ENCODE results near the gene SHB.

The SHB gene

GRCh38 chr9:38079461-38080031, 10.5 kb upstream of the SHB start:
- DNase-seq (ENCODE audit: extremely low read depth, insufficient read length) = no peak
- no peak for TF ChIP-seq CTCF (IDR thresholded peaks at IDR 0.05; ENCODE audit: insufficient read depth, low read length, poor library complexity, severe bottlenecking)
- Histone ChIP-seq H3K36me3 (ENCODE audit: control insufficient read depth, insufficient read depth, low read length) (no peaks in the 10 kb centered on the region), H3K27me3 (replicated peaks; ENCODE audit: control insufficient read depth, insufficient read depth, low read length) (no peaks in the 10 kb centered on the region), H3K4me3 (replicated peaks; ENCODE audit: low read depth, low read length) (no peak overlapping the region)

- no peaks in the 10 kb centered on the region; the same call in 1 of the 2 replicates for H3K27me3 ChIP-seq (replicated peaks; ENCODE audit: control insufficient read depth, insufficient read depth, low read length)
- no peak overlapping the region for H3K4me3 ChIP-seq (replicated peaks; ENCODE audit: low read depth, low read length)
- no peak for TF ChIP-seq CTCF (IDR thresholded peaks at IDR 0.05; ENCODE audit: insufficient read depth, low read length, poor library complexity, severe bottlenecking)
- DNase-seq (ENCODE audit: extremely low read depth, insufficient read length) = no peak
- H3K36me3 ChIP-seq (ENCODE audit: control insufficient read depth, insufficient read depth, low read length) = no peaks in the 10 kb centered on the region
Observed at GRCh38 chr9:38075272-38075671, 6.2 kb upstream of the SHB start.

- Histone ChIP-seq H3K4me3 (replicated peaks; ENCODE audit: low read depth, low read length) (no peak overlapping the region), H3K27me3 (replicated peaks; ENCODE audit: control insufficient read depth, insufficient read depth, low read length) (no peaks in the 10 kb centered on the region; the same call in 1 of the 2 replicates), H3K36me3 (ENCODE audit: control insufficient read depth, insufficient read depth, low read length) (no peaks in the 10 kb centered on the region)
- no peak for TF ChIP-seq CTCF (IDR thresholded peaks at IDR 0.05; ENCODE audit: insufficient read depth, low read length, poor library complexity, severe bottlenecking)
- no peak for DNase-seq (ENCODE audit: extremely low read depth, insufficient read length)
Observed at GRCh38 chr9:38074441-38074961, 5.5 kb upstream of the SHB start.

- Histone ChIP-seq H3K36me3 (ENCODE audit: control insufficient read depth, insufficient read depth, low read length) (no peaks in the 10 kb centered on the region), H3K4me3 (replicated peaks; ENCODE audit: low read depth, low read length) (no peak overlapping the region), H3K27me3 (replicated peaks; ENCODE audit: control insufficient read depth, insufficient read depth, low read length) (no peaks in the 10 kb centered on the region; the same call in 1 of the 2 replicates)
- DNase-seq (ENCODE audit: extremely low read depth, insufficient read length) = no peak
- TF ChIP-seq CTCF (IDR thresholded peaks at IDR 0.05; ENCODE audit: insufficient read depth, low read length, poor library complexity, severe bottlenecking) = no peak
Observed at GRCh38 chr9:38073882-38074281, 4.9 kb upstream of the SHB start.

- H3K36me3 ChIP-seq (ENCODE audit: control insufficient read depth, insufficient read depth, low read length) = no peaks in the 10 kb centered on the region
- no peak for TF ChIP-seq CTCF (IDR thresholded peaks at IDR 0.05; ENCODE audit: insufficient read depth, low read length, poor library complexity, severe bottlenecking)
- DNase-seq (ENCODE audit: extremely low read depth, insufficient read length) = no peak
- H3K27me3 ChIP-seq (replicated peaks; ENCODE audit: control insufficient read depth, insufficient read depth, low read length) = peaks cover 2% of the 10 kb centered on the region; the same call in 1 of the 2 replicates
- H3K4me3 ChIP-seq (replicated peaks; ENCODE audit: low read depth, low read length) = no peak overlapping the region
Observed at GRCh38 chr9:38071470-38072134, 2.6 kb upstream of the SHB start.

Data from GM06990 (cell line).